Measurements from ENCODE around the gene ADAM17.

- TF ChIP-seq, protein P1, sequence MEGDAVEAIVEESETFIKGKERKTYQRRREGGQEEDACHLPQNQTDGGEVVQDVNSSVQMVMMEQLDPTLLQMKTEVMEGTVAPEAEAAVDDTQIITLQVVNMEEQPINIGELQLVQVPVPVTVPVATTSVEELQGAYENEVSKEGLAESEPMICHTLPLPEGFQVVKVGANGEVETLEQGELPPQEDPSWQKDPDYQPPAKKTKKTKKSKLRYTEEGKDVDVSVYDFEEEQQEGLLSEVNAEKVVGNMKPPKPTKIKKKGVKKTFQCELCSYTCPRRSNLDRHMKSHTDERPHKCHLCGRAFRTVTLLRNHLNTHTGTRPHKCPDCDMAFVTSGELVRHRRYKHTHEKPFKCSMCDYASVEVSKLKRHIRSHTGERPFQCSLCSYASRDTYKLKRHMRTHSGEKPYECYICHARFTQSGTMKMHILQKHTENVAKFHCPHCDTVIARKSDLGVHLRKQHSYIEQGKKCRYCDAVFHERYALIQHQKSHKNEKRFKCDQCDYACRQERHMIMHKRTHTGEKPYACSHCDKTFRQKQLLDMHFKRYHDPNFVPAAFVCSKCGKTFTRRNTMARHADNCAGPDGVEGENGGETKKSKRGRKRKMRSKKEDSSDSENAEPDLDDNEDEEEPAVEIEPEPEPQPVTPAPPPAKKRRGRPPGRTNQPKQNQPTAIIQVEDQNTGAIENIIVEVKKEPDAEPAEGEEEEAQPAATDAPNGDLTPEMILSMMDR (IDR thresholded peaks at IDR 0.05) = no peak
- no peak for TF ChIP-seq USF2 (IDR thresholded peaks at IDR 0.05; ENCODE audit: borderline replicate concordance, low read depth, low read length)
Measured at GRCh38 chr2:9443526-9443925, 112.1 kb downstream of the ADAM17 start.
